ENCODE data around the gene CFTR. TPM values are rescaled to one million over a fixed set of nuclear protein-coding genes. Genes with fewer than 3 reads are reported as not detected.

The CFTR gene
- total RNA-seq, 2 experiments from 2014 or later = not detected

DNA sequence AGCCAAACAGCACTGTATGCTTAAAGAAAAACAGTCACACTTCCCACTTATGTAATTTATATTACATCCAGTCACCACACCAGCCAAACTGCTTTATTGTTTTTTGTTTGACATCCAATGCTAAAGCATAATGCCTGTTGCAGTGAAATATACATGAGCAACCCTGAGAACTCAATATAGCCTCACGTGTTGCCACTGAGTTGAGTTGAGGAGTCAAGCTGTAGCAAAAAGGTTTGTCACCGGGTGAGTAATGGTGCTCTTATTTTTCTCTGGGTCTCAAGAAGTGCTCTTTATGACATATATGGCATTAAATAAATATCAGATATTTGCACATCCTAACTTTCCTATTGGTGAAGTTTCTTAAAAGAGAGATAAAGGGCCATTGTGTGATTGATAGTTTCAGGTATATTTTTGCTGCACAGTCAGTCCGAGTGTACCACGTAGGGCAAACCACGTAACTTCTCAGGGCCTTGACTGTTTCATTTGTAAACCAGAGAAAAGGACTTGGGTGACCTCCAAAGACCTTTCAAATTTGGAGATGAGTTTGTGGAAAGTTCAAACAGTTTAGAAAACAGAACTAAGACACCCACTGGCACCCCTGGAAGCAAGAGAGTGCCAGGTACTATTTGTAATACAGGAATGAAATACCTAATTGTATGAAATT is 168.5 kb downstream of the CFTR start:
- Mint-ChIP-seq H3K27me3 (no peaks in the 10 kb centered on the region), H3K9me3 (peaks cover 7% of the 10 kb centered on the region), H3K4me1 (ENCODE audit: low read depth) (no peaks in the 10 kb centered on the region), H3K4me3 (no peak overlapping the region), H3K27ac (no peak overlapping the region), H3K36me3 (ENCODE audit: low read depth) (no peaks in the 10 kb centered on the region)
- H3K9me3 ChIP-seq (ENCODE audit: control insufficient read depth in 1 of 2, insufficient read depth in 1 of 2, low read length in 2 of 2) = no peaks in the 10 kb centered on the region
- no peaks in the 10 kb centered on the region for H3K27me3 ChIP-seq (ENCODE audit: control insufficient read depth in 1 of 2, insufficient read depth in 2 of 2, low read length in 2 of 2)
- DNase-seq (no peak), ATAC-seq (ENCODE audit: poor library complexity) (no peak)
- intact Hi-C loops (cut with DNase I, micrococcal nuclease) = no loop called here
- H3K4me3 ChIP-seq (ENCODE audit: low read length) = no peak overlapping the region
- ChIA-PET CTCF (no interaction called here), POLR2A (no interaction called here)
- no peaks in the 10 kb centered on the region for H3K36me3 ChIP-seq (ENCODE audit: insufficient read depth, low read length)
- H3K27ac ChIP-seq (ENCODE audit: low read depth in 1 of 2, low read length in 2 of 2) = no peak overlapping the region
- TF ChIP-seq, protein P1, sequence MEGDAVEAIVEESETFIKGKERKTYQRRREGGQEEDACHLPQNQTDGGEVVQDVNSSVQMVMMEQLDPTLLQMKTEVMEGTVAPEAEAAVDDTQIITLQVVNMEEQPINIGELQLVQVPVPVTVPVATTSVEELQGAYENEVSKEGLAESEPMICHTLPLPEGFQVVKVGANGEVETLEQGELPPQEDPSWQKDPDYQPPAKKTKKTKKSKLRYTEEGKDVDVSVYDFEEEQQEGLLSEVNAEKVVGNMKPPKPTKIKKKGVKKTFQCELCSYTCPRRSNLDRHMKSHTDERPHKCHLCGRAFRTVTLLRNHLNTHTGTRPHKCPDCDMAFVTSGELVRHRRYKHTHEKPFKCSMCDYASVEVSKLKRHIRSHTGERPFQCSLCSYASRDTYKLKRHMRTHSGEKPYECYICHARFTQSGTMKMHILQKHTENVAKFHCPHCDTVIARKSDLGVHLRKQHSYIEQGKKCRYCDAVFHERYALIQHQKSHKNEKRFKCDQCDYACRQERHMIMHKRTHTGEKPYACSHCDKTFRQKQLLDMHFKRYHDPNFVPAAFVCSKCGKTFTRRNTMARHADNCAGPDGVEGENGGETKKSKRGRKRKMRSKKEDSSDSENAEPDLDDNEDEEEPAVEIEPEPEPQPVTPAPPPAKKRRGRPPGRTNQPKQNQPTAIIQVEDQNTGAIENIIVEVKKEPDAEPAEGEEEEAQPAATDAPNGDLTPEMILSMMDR (IDR thresholded peaks at IDR 0.05) = no peak
- no peaks in the 10 kb centered on the region for H3K4me1 ChIP-seq (ENCODE audit: insufficient read depth, low read length)

DNA sequence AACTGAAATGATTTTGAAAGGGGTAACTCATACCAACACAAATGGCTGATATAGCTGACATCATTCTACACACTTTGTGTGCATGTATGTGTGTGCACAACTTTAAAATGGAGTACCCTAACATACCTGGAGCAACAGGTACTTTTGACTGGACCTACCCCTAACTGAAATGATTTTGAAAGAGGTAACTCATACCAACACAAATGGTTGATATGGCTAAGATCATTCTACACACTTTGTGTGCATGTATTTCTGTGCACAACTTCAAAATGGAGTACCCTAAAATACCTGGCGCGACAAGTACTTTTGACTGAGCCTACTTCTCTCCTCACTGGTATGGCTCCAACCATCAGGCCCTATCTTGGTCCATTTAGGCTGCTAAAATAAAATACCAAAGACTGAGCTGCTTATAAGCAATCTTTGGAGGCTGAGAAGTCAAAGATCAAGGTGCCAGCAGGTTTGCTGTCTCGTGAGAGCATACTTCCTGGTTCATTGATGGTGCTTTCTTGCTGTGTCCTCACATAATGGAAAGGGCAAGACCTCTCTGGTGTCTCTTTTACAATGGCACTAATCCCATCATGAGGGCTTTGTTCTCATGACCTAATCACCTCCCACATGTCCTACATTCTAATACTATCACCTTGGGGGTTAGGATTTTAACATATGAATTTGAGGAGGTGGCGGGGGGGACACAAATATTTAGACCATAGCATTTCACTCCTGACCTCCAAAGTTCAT is 173.3 kb downstream of the CFTR start:
- no peak for ATAC-seq (ENCODE audit: poor library complexity)
- H3K36me3 ChIP-seq (ENCODE audit: insufficient read depth, low read length) = no peaks in the 10 kb centered on the region
- Mint-ChIP-seq H3K4me1 (ENCODE audit: low read depth) (no peaks in the 10 kb centered on the region), H3K36me3 (ENCODE audit: low read depth) (no peaks in the 10 kb centered on the region), H3K4me3 (no peak overlapping the region), H3K9me3 (peaks cover 5% of the 10 kb centered on the region), H3K27me3 (no peaks in the 10 kb centered on the region), H3K27ac (no peak overlapping the region)
- H3K9me3 ChIP-seq (ENCODE audit: control insufficient read depth in 1 of 2, insufficient read depth in 1 of 2, low read length in 2 of 2) = no peaks in the 10 kb centered on the region
- no peak overlapping the region for H3K27ac ChIP-seq (ENCODE audit: low read depth in 1 of 2, low read length in 2 of 2)
- ChIA-PET POLR2A (no interaction called here), CTCF (no interaction called here)
- TF ChIP-seq, protein P1 (IDR thresholded peaks at IDR 0.05) = no peak
- H3K27me3 ChIP-seq (ENCODE audit: control insufficient read depth in 1 of 2, insufficient read depth in 2 of 2, low read length in 2 of 2) = no peaks in the 10 kb centered on the region
- no peaks in the 10 kb centered on the region for H3K4me1 ChIP-seq (ENCODE audit: insufficient read depth, low read length)
- intact Hi-C loops (cut with DNase I, micrococcal nuclease) = no loop called here
- no peak overlapping the region for H3K4me3 ChIP-seq (ENCODE audit: low read length)
- no peak for DNase-seq

DNA sequence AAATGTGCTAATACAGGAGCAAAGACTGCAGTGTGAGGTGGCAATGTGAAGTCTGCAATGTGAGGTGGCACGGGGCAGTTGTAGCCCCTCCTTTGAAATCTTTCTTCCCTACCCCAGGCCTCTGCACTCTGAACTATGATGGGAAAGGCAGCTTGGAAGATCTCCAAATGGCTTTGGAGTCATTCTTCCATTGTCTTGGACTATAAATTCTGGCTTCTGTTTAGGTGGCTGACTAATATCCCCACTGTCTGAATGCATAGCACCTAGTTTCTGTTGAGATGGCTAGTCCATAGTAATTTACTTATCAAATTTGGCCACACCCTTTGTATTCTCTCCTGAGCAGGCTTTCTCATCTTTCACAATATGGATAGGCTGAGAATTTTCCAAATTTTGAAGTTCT is 175.0 kb downstream of the CFTR start:
- no peak overlapping the region for H3K27ac Mint-ChIP-seq
- ATAC-seq (ENCODE audit: poor library complexity) (no peak), DNase-seq (no peak)
- no peaks in the 10 kb centered on the region for H3K4me1 Mint-ChIP-seq (ENCODE audit: low read depth)
- Histone ChIP-seq H3K27me3 (ENCODE audit: control insufficient read depth in 1 of 2, insufficient read depth in 2 of 2, low read length in 2 of 2) (no peaks in the 10 kb centered on the region), H3K27ac (ENCODE audit: low read depth in 1 of 2, low read length in 2 of 2) (no peak overlapping the region), H3K4me1 (ENCODE audit: insufficient read depth, low read length) (no peaks in the 10 kb centered on the region), H3K9me3 (ENCODE audit: control insufficient read depth in 1 of 2, insufficient read depth in 1 of 2, low read length in 2 of 2) (no peaks in the 10 kb centered on the region), H3K4me3 (ENCODE audit: low read length) (no peak overlapping the region), H3K36me3 (ENCODE audit: insufficient read depth, low read length) (no peaks in the 10 kb centered on the region)
- H3K36me3 Mint-ChIP-seq (ENCODE audit: low read depth) = no peaks in the 10 kb centered on the region
- no peaks in the 10 kb centered on the region for H3K27me3 Mint-ChIP-seq
- TF ChIP-seq, protein P1 (IDR thresholded peaks at IDR 0.05) = no peak
- intact Hi-C loops (cut with DNase I, micrococcal nuclease) = no loop called here
- ChIA-PET POLR2A (no interaction called here), CTCF (no interaction called here)
- H3K9me3 Mint-ChIP-seq = peaks cover 11% of the 10 kb centered on the region
- H3K4me3 Mint-ChIP-seq = no peak overlapping the region

Data from CD4-positive, alpha-beta T cell (primary cell).